ENCODE data around the gene ST7L. TPM values are rescaled to one million over a fixed set of nuclear protein-coding genes. Genes with fewer than 3 reads are reported as not detected.
"Not testable (repeated sequence)": the region's sequence is repeated elsewhere in the genome, so short reads cannot be mapped to it uniquely, and the experiment has no call there.

Gene ST7L
- total RNA-seq, 2 donors from 2014 or later = 10.5 to 14.5 TPM

DNA sequence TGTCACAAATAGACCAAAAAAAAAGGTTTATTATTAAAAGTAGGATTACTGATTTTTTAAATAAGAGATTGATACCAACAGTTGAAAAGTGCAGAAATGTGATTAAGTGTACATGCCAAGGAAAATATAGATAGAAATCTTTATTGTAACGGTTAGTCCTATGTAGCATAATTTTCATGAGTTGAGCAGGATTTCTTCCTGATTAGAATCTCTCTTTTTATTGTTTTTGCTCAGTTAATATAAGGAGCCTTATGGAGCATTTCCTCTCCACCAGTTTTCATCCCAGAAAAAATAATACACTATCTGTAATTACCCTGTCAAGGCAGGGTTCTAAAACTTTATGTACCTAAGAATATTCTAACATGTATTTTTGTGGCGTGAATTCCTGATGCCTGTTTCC, 24.1 kb upstream of the ST7L start:
- DNase-seq (ENCODE audit: low spot score) = no peak
- no peaks in the 10 kb centered on the region for H3K27me3 ChIP-seq
- no peak overlapping the region for H3K4me3 ChIP-seq
- H3K4me1 ChIP-seq = no peaks in the 10 kb centered on the region
- peaks cover 7% of the 10 kb centered on the region for H3K36me3 ChIP-seq
- TF ChIP-seq, protein P1, sequence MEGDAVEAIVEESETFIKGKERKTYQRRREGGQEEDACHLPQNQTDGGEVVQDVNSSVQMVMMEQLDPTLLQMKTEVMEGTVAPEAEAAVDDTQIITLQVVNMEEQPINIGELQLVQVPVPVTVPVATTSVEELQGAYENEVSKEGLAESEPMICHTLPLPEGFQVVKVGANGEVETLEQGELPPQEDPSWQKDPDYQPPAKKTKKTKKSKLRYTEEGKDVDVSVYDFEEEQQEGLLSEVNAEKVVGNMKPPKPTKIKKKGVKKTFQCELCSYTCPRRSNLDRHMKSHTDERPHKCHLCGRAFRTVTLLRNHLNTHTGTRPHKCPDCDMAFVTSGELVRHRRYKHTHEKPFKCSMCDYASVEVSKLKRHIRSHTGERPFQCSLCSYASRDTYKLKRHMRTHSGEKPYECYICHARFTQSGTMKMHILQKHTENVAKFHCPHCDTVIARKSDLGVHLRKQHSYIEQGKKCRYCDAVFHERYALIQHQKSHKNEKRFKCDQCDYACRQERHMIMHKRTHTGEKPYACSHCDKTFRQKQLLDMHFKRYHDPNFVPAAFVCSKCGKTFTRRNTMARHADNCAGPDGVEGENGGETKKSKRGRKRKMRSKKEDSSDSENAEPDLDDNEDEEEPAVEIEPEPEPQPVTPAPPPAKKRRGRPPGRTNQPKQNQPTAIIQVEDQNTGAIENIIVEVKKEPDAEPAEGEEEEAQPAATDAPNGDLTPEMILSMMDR (IDR thresholded peaks at IDR 0.05) = no peak
- H3K9me3 ChIP-seq = no peaks in the 10 kb centered on the region
- H3K27ac ChIP-seq = no peak overlapping the region

DNA sequence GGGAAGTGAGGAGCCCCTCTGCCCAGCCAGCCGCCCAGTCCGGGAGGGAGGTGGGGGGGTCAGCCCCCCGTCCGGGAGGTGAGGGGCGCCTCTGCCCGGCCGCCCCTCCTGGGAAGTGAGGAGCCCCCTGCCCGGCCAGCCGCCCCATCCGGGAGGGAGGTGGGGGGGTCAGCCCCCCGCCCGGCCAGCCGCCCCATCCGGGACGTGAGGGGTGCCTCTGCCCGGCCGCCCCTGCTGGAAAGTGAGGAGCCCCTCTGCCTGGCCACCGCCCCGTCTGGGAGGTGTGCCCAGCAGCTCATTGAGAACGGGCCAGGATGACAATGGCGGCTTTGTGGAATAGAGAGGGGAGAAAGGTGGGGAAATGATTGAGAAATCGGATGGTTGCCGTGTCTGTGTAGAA, 21.5 kb upstream of the ST7L start:
- H3K4me3 ChIP-seq; H3K9me3 ChIP-seq; H3K27me3 ChIP-seq; H3K36me3 ChIP-seq; H3K27ac ChIP-seq; DNase-seq (ENCODE audit: low spot score): not testable (repeated sequence)
- H3K4me1 ChIP-seq = peaks cover 0 to 22% of the 10 kb centered on the region in 2 donors

DNA sequence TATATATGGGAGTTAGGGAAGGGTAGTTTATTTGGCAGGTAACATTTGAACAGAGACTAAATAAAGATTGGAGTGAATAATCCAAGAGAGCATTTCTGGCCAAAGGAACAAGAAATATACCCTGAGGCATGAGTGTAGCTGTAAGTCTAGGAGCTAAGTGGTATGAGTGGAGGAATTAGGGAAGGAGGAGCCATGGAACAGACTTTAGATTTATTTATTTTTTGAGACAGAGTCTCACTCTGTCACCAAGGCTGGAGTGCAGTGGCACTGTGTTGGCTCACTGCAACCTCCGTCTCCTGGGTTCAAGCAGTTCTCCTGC, 19.1 kb upstream of the ST7L start:
- TF ChIP-seq, protein P1 (IDR thresholded peaks at IDR 0.05) = no peak
- Histone ChIP-seq H3K9me3 (no peaks in the 10 kb centered on the region), H3K4me1 (peaks cover 0 to 31% of the 10 kb centered on the region in 2 donors), H3K27ac (no peak overlapping the region), H3K4me3 (no peak overlapping the region), H3K36me3 (no peaks in the 10 kb centered on the region), H3K27me3 (no peaks in the 10 kb centered on the region)
- DNase-seq (ENCODE audit: low spot score) = no peak

DNA sequence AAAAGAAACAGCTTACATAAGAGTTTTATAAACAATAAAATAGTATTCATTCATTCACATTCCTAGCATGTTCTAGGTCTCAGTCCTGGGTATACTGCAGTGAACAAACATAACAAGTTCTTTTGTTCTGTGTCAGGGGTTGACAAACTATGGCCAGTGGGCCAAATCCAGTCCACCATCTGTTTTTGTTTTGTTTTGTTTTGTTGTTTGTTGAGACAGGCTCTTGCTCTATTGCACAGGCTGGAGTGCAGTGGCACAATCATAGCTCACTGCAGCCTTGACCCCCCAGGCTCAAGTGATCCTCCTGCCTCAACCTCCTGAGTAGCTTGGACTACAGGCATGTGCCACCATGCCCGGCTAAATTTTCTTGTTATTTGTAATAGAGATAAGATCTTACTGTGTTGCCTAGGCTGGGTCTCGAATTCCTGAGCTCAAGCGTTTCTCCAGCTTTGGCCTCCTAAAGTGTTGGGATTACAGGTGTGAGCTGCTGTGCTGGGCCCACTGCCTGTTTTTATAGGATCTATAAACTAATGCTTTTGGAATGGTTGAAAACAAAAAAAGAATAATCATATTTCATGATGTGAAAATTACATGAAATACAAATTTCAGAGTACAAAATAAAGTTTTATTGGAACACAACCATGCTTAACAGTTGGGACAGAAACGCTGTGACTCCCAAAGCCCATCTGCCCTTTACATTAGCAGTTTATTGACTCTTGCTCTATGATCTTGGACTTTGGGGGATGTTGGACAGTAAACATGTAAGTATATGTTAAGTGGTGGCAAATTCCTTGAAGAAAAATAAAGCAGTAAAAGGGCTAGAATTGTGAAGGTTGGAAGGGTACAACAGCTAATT, 18.5 kb upstream of the ST7L start:
- TF ChIP-seq, protein P1 (IDR thresholded peaks at IDR 0.05) = no peak
- Histone ChIP-seq H3K4me1 (peaks cover 0 to 31% of the 10 kb centered on the region in 2 donors), H3K27me3 (no peaks in the 10 kb centered on the region), H3K4me3 (no peak overlapping the region), H3K9me3 (no peaks in the 10 kb centered on the region), H3K27ac (no peak overlapping the region), H3K36me3 (no peaks in the 10 kb centered on the region)
- DNase-seq (ENCODE audit: low spot score) = no peak

DNA sequence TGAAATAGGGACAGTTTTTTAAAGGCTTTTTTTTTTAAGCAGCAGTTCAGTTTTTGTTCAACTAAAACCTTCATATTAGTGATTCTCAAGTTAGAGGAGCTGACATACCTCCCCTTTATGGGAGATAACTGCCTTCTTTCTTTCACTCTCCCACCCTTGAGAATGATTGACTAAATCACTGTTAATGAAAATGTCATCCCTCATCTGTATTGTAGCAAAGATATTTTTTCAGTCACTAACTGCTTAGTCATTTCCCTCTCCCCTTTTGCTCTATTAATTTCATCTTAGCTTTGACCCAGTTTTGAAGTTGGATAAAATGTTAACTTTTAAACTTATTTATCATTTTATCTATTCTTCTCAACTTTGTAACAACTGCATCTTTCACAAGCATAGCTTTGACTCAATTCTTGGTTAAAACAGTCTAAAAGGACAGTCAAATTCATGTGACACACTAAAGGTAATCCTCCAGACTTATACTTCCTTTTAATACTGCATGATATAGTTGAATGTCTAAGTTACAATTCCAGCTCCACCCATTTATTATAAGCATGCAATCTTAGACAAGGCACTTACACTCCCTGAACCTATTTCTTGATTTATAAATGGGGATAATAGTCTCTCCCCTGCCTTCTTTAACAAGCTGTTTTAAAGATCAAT, 17.8 kb upstream of the ST7L start:
- TF ChIP-seq, protein P1 (IDR thresholded peaks at IDR 0.05) = no peak
- H3K27me3 ChIP-seq = no peaks in the 10 kb centered on the region
- no peak for DNase-seq (ENCODE audit: low spot score)
- no peaks in the 10 kb centered on the region for H3K9me3 ChIP-seq
- no peak overlapping the region for H3K4me3 ChIP-seq
- no peak overlapping the region for H3K27ac ChIP-seq
- H3K4me1 ChIP-seq = peaks cover 0 to 38% of the 10 kb centered on the region in 2 donors
- H3K36me3 ChIP-seq = no peaks in the 10 kb centered on the region

DNA sequence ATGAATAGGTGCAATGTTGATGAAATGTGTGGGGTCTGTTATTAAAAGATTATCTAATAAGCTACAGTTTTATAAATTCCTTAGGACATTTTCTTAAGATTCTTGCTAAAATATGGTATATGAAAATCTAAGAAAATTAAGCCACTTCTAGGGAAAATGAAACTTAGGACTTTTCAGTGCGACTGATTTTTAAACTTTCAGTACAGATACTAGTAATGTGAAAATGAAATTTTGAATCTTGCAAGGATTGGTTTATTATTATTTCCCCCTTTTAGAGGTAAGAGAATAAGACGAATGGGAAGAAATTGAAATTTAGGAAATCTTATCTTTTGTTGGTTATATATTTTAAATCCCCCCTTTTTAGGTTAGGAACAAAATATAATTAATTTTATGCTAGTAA, 17.1 kb upstream of the ST7L start:
- TF ChIP-seq, protein P1 (IDR thresholded peaks at IDR 0.05) = no peak
- Histone ChIP-seq H3K36me3 (no peaks in the 10 kb centered on the region), H3K4me3 (no peak overlapping the region), H3K4me1 (peaks cover 0 to 39% of the 10 kb centered on the region in 2 donors), H3K27me3 (no peaks in the 10 kb centered on the region), H3K9me3 (no peaks in the 10 kb centered on the region), H3K27ac (no peak overlapping the region)
- no peak for DNase-seq (ENCODE audit: low spot score)
